ENCODE data around the gene PTPRF.

GRCh38 chr1:43507296-43508295, 23.1 kb upstream of the PTPRF start:
- TF ChIP-seq CTCF (IDR thresholded peaks at IDR 0.05), result no peak
- TF ChIP-seq POLR2A (IDR thresholded peaks at IDR 0.05), result no peak
